ENCODE data around the gene WDFY2.

- TF ChIP-seq CTCF (IDR thresholded peaks at IDR 0.05; ENCODE audit: low read depth, low read length) = no peak
- TF ChIP-seq POLR2A (IDR thresholded peaks at IDR 0.05; ENCODE audit: extremely low read depth, insufficient read length) = no peak
- TF ChIP-seq MAX (IDR thresholded peaks at IDR 0.05; ENCODE audit: low read depth, low read length) = no peak
- TF ChIP-seq MYC (IDR thresholded peaks at IDR 0.05; ENCODE audit: low read depth, low read length) = no peak
These were observed 54.9 kb downstream of the WDFY2 start for GRCh38 chr13:51639171-51639570.

Measured in NB4 (cell line).